ENCODE results near the gene PI4KA. TPM values are rescaled to one million over a fixed set of nuclear protein-coding genes. Genes with fewer than 3 reads are reported as not detected.
A peak's percentile ranks its signal among the peaks of the same experiment; 100 is the strongest.

PI4KA gene
- total and polyA plus RNA-seq, 3 experiments from 2014 or later, result 64.9 to 65.8 (median 65.5) TPM

GRCh38 chr22:20751185-20751851 is 107.3 kb downstream of the PI4KA start:
- ChIA-PET POLR2A (no interaction called here), CTCF (interaction anchor here (1.1 kb wide), 1 partner anchor 9 kb away, joined by 3 read pairs; no protein-coding TSS in a partner anchor)
- no peak overlapping the region for H3K27ac ChIP-seq (ENCODE audit: low read depth, low read length)
- Mint-ChIP-seq H3K27ac (peak overlapping the region in 2 of 8 donors; percentile 36 to 42), H3K4me1 (peaks cover 0 to 11% (median 3%) of the 10 kb centered on the region in 3 donors), H3K27me3 (peaks cover 0 to 2% of the 10 kb centered on the region in 2 donors), H3K36me3 (peaks cover 0 to 86% (median 14%) of the 10 kb centered on the region in 3 donors), H3K4me3 (no peak overlapping the region), H3K9me3 (no peaks in the 10 kb centered on the region)
- H3K9me3 ChIP-seq (ENCODE audit: low read length), result no peaks in the 10 kb centered on the region
- no peak overlapping the region for H3K4me3 ChIP-seq (ENCODE audit: low read length)
- H3K36me3 ChIP-seq (ENCODE audit: insufficient read depth, low read length), result peaks cover 43% of the 10 kb centered on the region
- H3K27me3 ChIP-seq (ENCODE audit: insufficient read depth, low read length, poor library complexity, severe bottlenecking), result no peaks in the 10 kb centered on the region
- H3K4me1 ChIP-seq (ENCODE audit: insufficient read depth, low read length), result no peaks in the 10 kb centered on the region
- no peak for DNase-seq

DNA sequence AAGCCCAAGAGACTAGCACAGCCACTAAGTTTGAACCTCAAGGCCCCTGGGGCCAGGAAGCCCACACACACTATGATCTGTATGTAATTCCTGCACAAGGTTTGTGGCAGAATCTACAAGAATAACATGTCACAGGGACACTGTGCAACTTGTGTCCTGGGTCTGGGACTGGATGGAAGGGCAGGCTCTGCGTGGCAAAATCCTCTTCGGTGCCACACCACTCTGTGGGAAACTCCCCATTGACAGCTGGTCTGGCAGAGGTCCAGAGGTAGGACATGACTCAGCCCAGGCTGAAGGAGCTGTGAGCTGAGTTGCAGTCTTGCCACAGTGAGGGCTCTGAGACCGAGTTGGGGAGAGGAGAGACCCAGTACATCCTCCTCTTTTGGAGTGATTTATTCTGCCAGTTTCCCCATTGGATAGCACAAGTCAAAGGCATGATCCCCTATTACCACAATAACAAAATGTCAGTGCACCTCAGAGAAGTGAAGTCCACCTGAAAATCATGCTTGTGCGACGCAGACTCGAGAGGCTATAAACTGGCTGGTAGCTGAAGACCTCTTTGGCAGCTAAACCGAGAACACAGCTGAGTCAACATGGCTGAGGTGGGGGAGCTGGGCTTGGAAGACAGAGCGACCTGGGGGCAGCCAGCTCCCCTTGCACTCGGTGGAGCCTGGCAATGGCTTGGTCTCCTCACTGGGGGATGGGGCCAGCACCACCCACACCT is 108.0 kb downstream of the PI4KA start:
- Mint-ChIP-seq H3K27me3 (peaks cover 0 to 2% of the 10 kb centered on the region in 2 donors), H3K4me1 (peaks cover 0 to 11% (median 3%) of the 10 kb centered on the region in 3 donors), H3K9me3 (no peaks in the 10 kb centered on the region), H3K27ac (peak overlapping the region in 4 of 8 donors; percentile 13 to 72 (median 46)), H3K36me3 (peaks cover 0 to 86% (median 14%) of the 10 kb centered on the region in 3 donors), H3K4me3 (no peak overlapping the region)
- ChIA-PET CTCF (no interaction called here), POLR2A (no interaction called here)
- Histone ChIP-seq H3K4me3 (ENCODE audit: low read length) (no peak overlapping the region), H3K27me3 (ENCODE audit: insufficient read depth, low read length, poor library complexity, severe bottlenecking) (no peaks in the 10 kb centered on the region), H3K9me3 (ENCODE audit: low read length) (no peaks in the 10 kb centered on the region), H3K36me3 (ENCODE audit: insufficient read depth, low read length) (peaks cover 43% of the 10 kb centered on the region), H3K27ac (ENCODE audit: low read depth, low read length) (no peak overlapping the region), H3K4me1 (ENCODE audit: insufficient read depth, low read length) (no peaks in the 10 kb centered on the region)
- peak in 1 of 5 donors; percentile 59 for DNase-seq

DNA sequence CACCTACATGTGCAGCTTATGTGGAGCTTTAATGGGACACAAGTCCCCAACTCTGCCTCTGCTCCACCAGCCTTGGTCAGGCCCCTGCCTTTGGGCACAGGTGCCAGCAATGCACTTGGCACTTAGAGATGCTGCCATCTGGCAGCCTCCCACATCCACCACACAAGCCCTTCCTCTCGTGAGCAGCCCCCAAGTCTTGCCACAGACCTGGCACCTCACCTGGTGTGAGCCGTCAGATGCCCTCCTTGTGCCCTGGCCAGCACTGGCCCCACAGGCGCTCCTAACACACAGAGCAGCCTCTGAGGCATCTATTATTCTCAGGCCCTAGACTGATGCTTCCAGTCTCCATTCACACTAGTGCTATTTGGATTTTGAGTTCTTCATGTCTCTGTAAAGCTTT is 109.2 kb downstream of the PI4KA start:
- no peaks in the 10 kb centered on the region for H3K27me3 Mint-ChIP-seq
- H3K27ac ChIP-seq (ENCODE audit: low read depth, low read length), result no peak overlapping the region
- no peaks in the 10 kb centered on the region for H3K9me3 Mint-ChIP-seq
- H3K4me3 Mint-ChIP-seq, result no peak overlapping the region
- no peaks in the 10 kb centered on the region for H3K9me3 ChIP-seq (ENCODE audit: low read length)
- H3K27ac Mint-ChIP-seq, result peak overlapping the region in 6 of 8 donors; percentile 25 to 74 (median 60)
- peaks cover 0 to 93% (median 14%) of the 10 kb centered on the region in 3 donors for H3K36me3 Mint-ChIP-seq
- H3K4me3 ChIP-seq (ENCODE audit: low read length), result no peak overlapping the region
- peaks cover 0 to 11% (median 3%) of the 10 kb centered on the region in 3 donors for H3K4me1 Mint-ChIP-seq
- peaks cover 47% of the 10 kb centered on the region for H3K36me3 ChIP-seq (ENCODE audit: insufficient read depth, low read length)
- DNase-seq, result no peak
- CTCF ChIA-PET, result no interaction called here
- H3K4me1 ChIP-seq (ENCODE audit: insufficient read depth, low read length), result no peaks in the 10 kb centered on the region
- no peaks in the 10 kb centered on the region for H3K27me3 ChIP-seq (ENCODE audit: insufficient read depth, low read length, poor library complexity, severe bottlenecking)
- POLR2A ChIA-PET, result no interaction called here

DNA sequence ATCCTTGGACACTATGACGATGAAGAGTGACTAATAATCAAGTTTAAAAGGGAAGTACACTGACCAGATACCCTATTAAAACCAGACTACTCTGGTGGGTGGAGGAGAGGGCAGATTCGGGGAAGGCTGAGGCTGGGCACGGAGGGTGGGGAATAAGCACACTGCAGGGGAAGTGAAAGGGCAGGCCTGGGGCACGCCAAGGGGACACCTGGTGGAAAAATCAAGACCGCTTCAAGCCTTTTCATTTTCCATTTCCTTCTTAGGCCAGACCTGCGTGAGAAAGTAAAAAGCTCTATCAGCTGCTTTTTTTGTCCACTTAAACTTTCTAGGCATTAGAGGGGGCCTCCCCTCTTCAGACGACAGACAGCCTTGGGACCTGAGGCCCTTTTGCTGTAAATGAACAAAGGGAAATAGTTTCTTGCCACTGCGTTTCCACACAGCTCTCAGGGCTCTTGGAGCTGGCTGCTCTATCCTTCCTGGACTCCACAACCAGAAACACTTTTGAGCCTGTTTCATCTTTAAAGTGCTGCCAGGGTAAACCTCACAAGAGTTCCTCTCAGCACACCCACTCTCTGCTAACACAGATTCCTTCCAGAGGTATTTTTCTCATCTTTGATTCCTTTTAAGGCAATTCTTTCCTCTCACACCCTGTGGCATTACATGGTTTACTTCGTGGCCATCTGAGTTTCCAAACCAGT is 109.7 kb downstream of the PI4KA start:
- POLR2A ChIA-PET, result no interaction called here
- CTCF ChIA-PET, result no interaction called here
- peaks cover 0 to 93% (median 14%) of the 10 kb centered on the region in 3 donors for H3K36me3 Mint-ChIP-seq
- peak overlapping the region in 6 of 8 donors; percentile 5 to 74 (median 62) for H3K27ac Mint-ChIP-seq
- H3K4me3 ChIP-seq (ENCODE audit: low read length), result no peak overlapping the region
- no peak overlapping the region for H3K27ac ChIP-seq (ENCODE audit: low read depth, low read length)
- peaks cover 0 to 11% (median 3%) of the 10 kb centered on the region in 3 donors for H3K4me1 Mint-ChIP-seq
- no peaks in the 10 kb centered on the region for H3K27me3 Mint-ChIP-seq
- no peaks in the 10 kb centered on the region for H3K9me3 Mint-ChIP-seq
- peaks cover 49% of the 10 kb centered on the region for H3K36me3 ChIP-seq (ENCODE audit: insufficient read depth, low read length)
- no peak for DNase-seq
- H3K27me3 ChIP-seq (ENCODE audit: insufficient read depth, low read length, poor library complexity, severe bottlenecking), result no peaks in the 10 kb centered on the region
- H3K4me3 Mint-ChIP-seq, result no peak overlapping the region
- no peaks in the 10 kb centered on the region for H3K9me3 ChIP-seq (ENCODE audit: low read length)
- H3K4me1 ChIP-seq (ENCODE audit: insufficient read depth, low read length), result no peaks in the 10 kb centered on the region

DNA sequence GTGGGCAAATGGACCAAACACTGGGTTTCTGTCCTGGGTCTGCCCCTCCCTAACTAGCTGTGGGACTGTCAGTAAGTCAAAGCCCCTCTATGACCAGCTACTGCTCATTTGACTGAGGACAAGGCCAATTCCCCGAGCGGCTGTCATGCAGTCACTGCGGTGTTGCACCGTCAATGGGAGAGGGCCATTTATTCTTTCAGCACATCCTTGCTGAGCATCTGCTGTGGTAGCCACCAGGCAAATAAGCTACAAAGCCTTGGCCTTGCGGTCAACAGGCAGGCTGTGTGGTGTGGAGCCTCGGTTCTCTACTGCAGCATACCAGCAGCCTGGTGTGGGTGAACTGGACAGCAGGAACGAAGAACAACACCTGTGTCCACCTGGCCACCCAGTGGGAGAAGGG is 110.5 kb downstream of the PI4KA start:
- Histone ChIP-seq H3K27ac (ENCODE audit: low read depth, low read length) (no peak overlapping the region), H3K36me3 (ENCODE audit: insufficient read depth, low read length) (peaks cover 49% of the 10 kb centered on the region), H3K9me3 (ENCODE audit: low read length) (no peaks in the 10 kb centered on the region), H3K4me1 (ENCODE audit: insufficient read depth, low read length) (no peaks in the 10 kb centered on the region), H3K27me3 (ENCODE audit: insufficient read depth, low read length, poor library complexity, severe bottlenecking) (no peaks in the 10 kb centered on the region), H3K4me3 (ENCODE audit: low read length) (no peak overlapping the region)
- ChIA-PET POLR2A (no interaction called here), CTCF (no interaction called here)
- Mint-ChIP-seq H3K9me3 (no peaks in the 10 kb centered on the region), H3K4me3 (no peak overlapping the region), H3K36me3 (peaks cover 0 to 93% (median 12%) of the 10 kb centered on the region in 3 donors), H3K4me1 (peaks cover 0 to 11% (median 3%) of the 10 kb centered on the region in 3 donors), H3K27me3 (no peaks in the 10 kb centered on the region), H3K27ac (no peak overlapping the region)
- no peak for DNase-seq

DNA sequence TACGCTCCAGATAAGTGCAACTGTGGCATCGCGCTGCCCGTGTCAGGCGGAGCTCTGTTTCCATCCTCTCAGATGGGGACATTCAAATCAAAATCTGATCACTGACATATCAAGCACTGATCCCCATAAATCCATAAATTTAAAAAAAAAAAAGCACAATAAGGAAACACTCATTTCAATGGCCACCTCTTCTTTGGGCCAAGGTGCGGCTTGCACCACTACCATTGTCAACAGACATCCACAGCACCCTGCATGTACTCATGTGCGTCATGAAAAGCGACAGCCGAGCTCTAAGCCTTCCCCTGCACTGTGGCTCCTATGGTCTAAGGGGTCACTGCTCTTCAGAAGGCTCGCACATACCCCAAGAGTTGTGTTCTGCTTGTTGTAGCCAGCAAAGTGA is 111.4 kb downstream of the PI4KA start:
- no peak overlapping the region for H3K4me3 ChIP-seq (ENCODE audit: low read length)
- POLR2A ChIA-PET, result no interaction called here
- peaks cover 0 to 94% (median 8%) of the 10 kb centered on the region in 3 donors for H3K36me3 Mint-ChIP-seq
- no peaks in the 10 kb centered on the region for H3K9me3 Mint-ChIP-seq
- no peak for DNase-seq
- H3K27me3 Mint-ChIP-seq, result no peaks in the 10 kb centered on the region
- peak overlapping the region in 1 of 8 donors; percentile 79 for H3K27ac Mint-ChIP-seq
- no peaks in the 10 kb centered on the region for H3K9me3 ChIP-seq (ENCODE audit: low read length)
- H3K36me3 ChIP-seq (ENCODE audit: insufficient read depth, low read length), result peaks cover 46% of the 10 kb centered on the region
- no peak overlapping the region for H3K4me3 Mint-ChIP-seq
- H3K4me1 ChIP-seq (ENCODE audit: insufficient read depth, low read length), result no peaks in the 10 kb centered on the region
- H3K27me3 ChIP-seq (ENCODE audit: insufficient read depth, low read length, poor library complexity, severe bottlenecking), result no peaks in the 10 kb centered on the region
- H3K27ac ChIP-seq (ENCODE audit: low read depth, low read length), result no peak overlapping the region
- CTCF ChIA-PET, result no interaction called here
- peaks cover 0 to 11% (median 3%) of the 10 kb centered on the region in 3 donors for H3K4me1 Mint-ChIP-seq

GRCh38 chr22:20746431-20747189 is 112.0 kb downstream of the PI4KA start:
- Mint-ChIP-seq H3K9me3 (no peaks in the 10 kb centered on the region), H3K4me1 (peaks cover 0 to 11% (median 3%) of the 10 kb centered on the region in 3 donors), H3K27me3 (no peaks in the 10 kb centered on the region), H3K27ac (peak overlapping the region in 3 of 8 donors; percentile 21 to 33 (median 27)), H3K4me3 (no peak overlapping the region), H3K36me3 (peaks cover 0 to 94% (median 8%) of the 10 kb centered on the region in 3 donors)
- no peaks in the 10 kb centered on the region for H3K27me3 ChIP-seq (ENCODE audit: insufficient read depth, low read length, poor library complexity, severe bottlenecking)
- ChIA-PET CTCF (no interaction called here), POLR2A (interaction anchor here (0.6 kb wide), 1 partner anchor 11 kb away, joined by 4 read pairs; no protein-coding TSS in a partner anchor)
- H3K27ac ChIP-seq (ENCODE audit: low read depth, low read length), result no peak overlapping the region
- peaks cover 46% of the 10 kb centered on the region for H3K36me3 ChIP-seq (ENCODE audit: insufficient read depth, low read length)
- no peaks in the 10 kb centered on the region for H3K9me3 ChIP-seq (ENCODE audit: low read length)
- no peak overlapping the region for H3K4me3 ChIP-seq (ENCODE audit: low read length)
- H3K4me1 ChIP-seq (ENCODE audit: insufficient read depth, low read length), result no peaks in the 10 kb centered on the region
- no peak for DNase-seq

Data from CD8-positive, alpha-beta memory T cell (primary cell).